KMS-11 (cell line): Measurements from ENCODE around the gene MLX.
A peak's percentile ranks its signal among the peaks of the same experiment; 100 is the strongest.

Experiments used
- H2AFZ ChIP-seq: fragments of 200-600 bp; sonication (generic); 2 replicates; pipeline ENCODE4 v1.6.1; 2016; ENCODE audit warnings: antibody characterized with exemption, mixed run types, low read depth
- H3K27ac ChIP-seq: fragments of 200-600 bp; sonication (generic); 2 replicates; pipeline ENCODE4 v1.6.1; 2016; ENCODE audit warnings: mild to moderate bottlenecking, mixed run types
- H3K27me3 ChIP-seq: fragments of 200-600 bp; sonication (generic); 2 replicates; pipeline ENCODE4 v1.6.1; 2017; ENCODE audit warnings: mild to moderate bottlenecking, low read depth, mixed run types, moderate library complexity; ENCODE audit not compliant: insufficient read depth
- H3K36me3 ChIP-seq: fragments of 200-600 bp; sonication (generic); 2 replicates; pipeline ENCODE4 v1.6.1; 2017; ENCODE audit warnings: mild to moderate bottlenecking, mixed run types; ENCODE audit not compliant: insufficient read depth
- H3K4me1 ChIP-seq: fragments of 200-600 bp; sonication (generic); 2 replicates; pipeline ENCODE4 v1.6.1; 2016; ENCODE audit warnings: mild to moderate bottlenecking, low read depth, mixed run types; ENCODE audit not compliant: poor library complexity, severe bottlenecking
- H3K4me2 ChIP-seq: fragments of 200-600 bp; sonication (generic); 2 replicates; pipeline ENCODE4 v1.7.0; 2016; ENCODE audit warnings: mild to moderate bottlenecking, mixed run types
- H3K4me3 ChIP-seq: fragments of 200-600 bp; sonication (generic); IDR thresholded peaks from 2 replicates; pipeline ENCODE4 v1.6.1; 2017; ENCODE audit warnings: low read depth, low read length, mixed read lengths; ENCODE audit not compliant: insufficient read depth
- H3K79me2 ChIP-seq: fragments of 200-600 bp; sonication (generic); 2 replicates; pipeline ENCODE4 v1.6.1; 2016; ENCODE audit warnings: low read depth, mixed run types; ENCODE audit not compliant: insufficient read depth
- H3K9ac ChIP-seq: fragments of 200-600 bp; sonication (generic); 2 replicates; pipeline ENCODE4 v1.6.1; 2016; ENCODE audit warnings: mild to moderate bottlenecking, mixed run types
- H4K20me1 ChIP-seq: fragments of 200-600 bp; sonication (generic); 2 replicates; pipeline ENCODE4 v1.6.1; 2016; ENCODE audit warnings: mild to moderate bottlenecking, mixed run types; ENCODE audit not compliant: insufficient read depth
- CTCF ChIP-seq: fragments of 200-600 bp; sonication (generic); conservative IDR thresholded peaks from 2 replicates; pipeline ENCODE4 v1.6.1; 2017; ENCODE audit warnings: low read depth, mild to moderate bottlenecking, antibody characterized with exemption, low read length, moderate library complexity, mixed read lengths

MLX gene

GRCh38 chr17:42559075-42559474, 7.8 kb upstream of the MLX start:
- no peak overlapping the region for H3K9ac ChIP-seq

DNA sequence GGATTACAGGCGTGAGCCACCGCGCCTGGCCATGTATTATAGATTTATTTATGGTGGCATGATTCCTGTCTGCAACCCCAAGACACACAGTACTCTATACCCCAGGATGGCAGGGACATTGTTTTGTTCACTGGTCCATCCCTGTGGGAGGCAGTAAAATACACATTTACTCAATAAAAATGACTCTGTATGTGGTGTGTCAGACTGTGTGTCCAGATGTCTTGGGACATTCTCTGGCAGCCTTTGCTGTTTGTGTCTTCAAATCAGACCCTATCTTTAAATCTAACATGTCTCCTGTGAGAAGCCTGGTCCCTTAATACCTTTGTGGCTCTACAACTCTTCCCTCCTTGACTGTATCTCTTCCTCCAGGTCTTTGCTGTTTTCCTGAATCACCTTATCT, 6.7 kb upstream of the MLX start:
- Histone ChIP-seq H3K4me2 (no peak overlapping the region; the same call in 1 of the 2 replicates), H3K27me3 (no peaks in the 10 kb centered on the region; the same call in 1 of the 2 replicates), H4K20me1 (no peaks in the 10 kb centered on the region), H3K27ac (no peak overlapping the region), H3K4me3 (no peak overlapping the region), H2AFZ (no peak overlapping the region), H3K4me1 (peaks cover 34% of the 10 kb centered on the region), H3K79me2 (peaks cover 21% of the 10 kb centered on the region), H3K9ac (no peak overlapping the region), H3K36me3 (no peaks in the 10 kb centered on the region; the same call in 1 of the 2 replicates)
- no peak for TF ChIP-seq CTCF

More at GRCh38 chr17:42559075-42559474, 7.8 kb upstream of the MLX start:
- Histone ChIP-seq H4K20me1 (no peaks in the 10 kb centered on the region), H3K4me3 (no peak overlapping the region), H3K4me1 (peaks cover 39% of the 10 kb centered on the region), H3K27me3 (no peaks in the 10 kb centered on the region; the same call in 1 of the 2 replicates), H3K79me2 (peaks cover 21% of the 10 kb centered on the region), H3K4me2 (no peak overlapping the region), H2AFZ (no peak overlapping the region), H3K27ac (no peak overlapping the region), H3K36me3 (no peaks in the 10 kb centered on the region; the same call in 1 of the 2 replicates)
- no peak for TF ChIP-seq CTCF

DNA sequence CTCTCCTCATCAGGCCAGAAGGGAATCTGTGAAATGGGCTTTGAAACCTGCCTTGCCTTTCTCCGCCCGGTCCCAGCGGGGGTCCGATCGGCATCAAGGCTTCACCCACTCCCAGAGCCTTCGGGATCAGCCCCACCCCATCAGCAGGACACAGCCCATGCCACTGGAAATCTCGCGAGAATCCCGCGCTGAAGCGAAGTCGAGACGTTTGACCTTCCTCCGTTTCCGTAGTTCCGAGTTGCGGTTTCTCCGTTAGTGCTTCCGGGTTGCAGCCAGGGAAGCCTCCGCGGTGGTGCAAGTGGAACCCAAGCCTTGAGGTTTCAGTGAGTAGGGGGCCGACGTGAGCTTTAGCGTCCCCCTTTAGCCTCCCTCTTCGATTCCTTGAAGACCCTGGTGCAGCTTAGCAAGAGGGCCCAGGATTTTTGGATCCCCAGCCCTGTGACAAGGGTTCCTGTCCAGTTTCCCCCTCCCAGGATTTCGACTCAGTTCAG, 5.0 kb upstream of the MLX start, which contains the start of gene COASY:
TSS of gene COASY (plus strand) at position 252 of the 491 bp plus-strand sequence. CDS start 475 bp downstream, outside the sequence.
- peak within 1 kb of the TSS; percentile 65 for H3K9ac ChIP-seq
- H3K4me3 ChIP-seq, result peak within 1 kb of the TSS; percentile 31
- H4K20me1 ChIP-seq, result no peaks in the 10 kb centered on the region
- H2AFZ ChIP-seq, result peak within 1 kb of the TSS; percentile 81
- peak within 1 kb of the TSS; percentile 66 for H3K4me2 ChIP-seq
- no peak for TF ChIP-seq CTCF
- no peaks in the 10 kb centered on the region for H3K27me3 ChIP-seq
- no peaks in the 10 kb centered on the region; the same call in 1 of the 2 replicates for H3K36me3 ChIP-seq
- peaks cover 34% of the 10 kb centered on the region for H3K4me1 ChIP-seq
- peak within 1 kb of the TSS; percentile 47 for H3K27ac ChIP-seq
- peaks cover 21% of the 10 kb centered on the region for H3K79me2 ChIP-seq

GRCh38 chr17:42562388-42563142, 4.3 kb upstream of the MLX start:
- TF ChIP-seq CTCF, result no peak
- Histone ChIP-seq H3K36me3 (no peaks in the 10 kb centered on the region; the same call in 1 of the 2 replicates), H2AFZ (peak overlapping the region; percentile 81; the same call in 1 of the 2 replicates), H3K4me3 (peak overlapping the region; percentile 31), H3K27me3 (no peaks in the 10 kb centered on the region), H3K79me2 (peaks cover 25% of the 10 kb centered on the region), H3K4me1 (peaks cover 34% of the 10 kb centered on the region), H3K27ac (peak overlapping the region; percentile 47), H4K20me1 (no peaks in the 10 kb centered on the region), H3K9ac (peak overlapping the region; percentile 65), H3K4me2 (peak overlapping the region; percentile 66)
